ENCODE measurements around the gene THAP11.
"Not testable (repeated sequence)": the region's sequence is repeated elsewhere in the genome, so short reads cannot be mapped to it uniquely, and the experiment has no call there.

Gene THAP11

GRCh38 chr16:67864044-67864443 lies 21.9 kb downstream of the THAP11 start:
- not testable (repeated sequence) for DNase-seq

- no peak for DNase-seq
These were observed 22.5 kb downstream of the THAP11 start for GRCh38 chr16:67864594-67864993.

- peak; percentile 55 to 63 for DNase-seq
These were observed 23.2 kb downstream of the THAP11 start for GRCh38 chr16:67865318-67865717.

- no peak for DNase-seq
These were observed 26.2 kb downstream of the THAP11 start for GRCh38 chr16:67868290-67868689.

GRCh38 chr16:67869653-67870052 lies 27.5 kb downstream of the THAP11 start:
- no peak for DNase-seq

GRCh38 chr16:67871256-67871655 lies 29.1 kb downstream of the THAP11 start:
- no peak for DNase-seq

- no peak for DNase-seq
These were observed 30.1 kb downstream of the THAP11 start for GRCh38 chr16:67872131-67872630.

GRCh38 chr16:67872631-67873434 lies 30.7 kb downstream of the THAP11 start, which contains the start of gene EDC4:
Gene EDC4 (plus strand): TSS chr16:67873052. CDS start chr16:67873262, 210 bp downstream.
- peak; percentile 89 to 97 for DNase-seq

- DNase-seq, result no peak
These were observed 31.6 kb downstream of the THAP11 start for GRCh38 chr16:67873435-67874370.

GRCh38 chr16:67874372-67874771 lies 32.3 kb downstream of the THAP11 start:
- no peak for DNase-seq

- DNase-seq, result no peak
These were observed 34.9 kb downstream of the THAP11 start for GRCh38 chr16:67877064-67877463.

- DNase-seq, result no peak
These were observed 36.1 kb downstream of the THAP11 start for GRCh38 chr16:67878232-67878631.

- no peak for DNase-seq
These were observed 36.7 kb downstream of the THAP11 start for GRCh38 chr16:67878846-67879245.

GRCh38 chr16:67879462-67879861 lies 37.3 kb downstream of the THAP11 start:
- DNase-seq, result no peak

- no peak for DNase-seq
These were observed 37.8 kb downstream of the THAP11 start for GRCh38 chr16:67879936-67880335.

GRCh38 chr16:67880584-67880983 lies 38.5 kb downstream of the THAP11 start:
- DNase-seq, result no peak

GRCh38 chr16:67881621-67882161 lies 39.6 kb downstream of the THAP11 start:
- no peak for DNase-seq

GRCh38 chr16:67882374-67883145 lies 40.4 kb downstream of the THAP11 start:
- DNase-seq, result no peak

GRCh38 chr16:67883146-67883871 lies 41.2 kb downstream of the THAP11 start:
- no peak for DNase-seq

- DNase-seq, result peak in 1 of 2 donors; percentile 56
These were observed 41.7 kb downstream of the THAP11 start for GRCh38 chr16:67883872-67884261.

- DNase-seq, result no peak
These were observed 42.6 kb downstream of the THAP11 start, which contains the start of gene NRN1L for GRCh38 chr16:67884684-67885083. Gene NRN1L (plus strand): TSS chr16:67884885. CDS start chr16:67884904, 19 bp downstream.

All from inflammatory macrophage treated with lipopolysaccharide for 1 hour (primary cell).